RPMI8226 (cell line): Measurements from ENCODE around the gene CCDC117.
"Not testable (repeated sequence)": the region's sequence is repeated elsewhere in the genome, so short reads cannot be mapped to it uniquely, and the experiment has no call there.

Experiments
- DNase-seq: peaks from one replicate; pipeline ENCODE4 v3.0.0-alpha.2; 2015

CCDC117 gene

DNA sequence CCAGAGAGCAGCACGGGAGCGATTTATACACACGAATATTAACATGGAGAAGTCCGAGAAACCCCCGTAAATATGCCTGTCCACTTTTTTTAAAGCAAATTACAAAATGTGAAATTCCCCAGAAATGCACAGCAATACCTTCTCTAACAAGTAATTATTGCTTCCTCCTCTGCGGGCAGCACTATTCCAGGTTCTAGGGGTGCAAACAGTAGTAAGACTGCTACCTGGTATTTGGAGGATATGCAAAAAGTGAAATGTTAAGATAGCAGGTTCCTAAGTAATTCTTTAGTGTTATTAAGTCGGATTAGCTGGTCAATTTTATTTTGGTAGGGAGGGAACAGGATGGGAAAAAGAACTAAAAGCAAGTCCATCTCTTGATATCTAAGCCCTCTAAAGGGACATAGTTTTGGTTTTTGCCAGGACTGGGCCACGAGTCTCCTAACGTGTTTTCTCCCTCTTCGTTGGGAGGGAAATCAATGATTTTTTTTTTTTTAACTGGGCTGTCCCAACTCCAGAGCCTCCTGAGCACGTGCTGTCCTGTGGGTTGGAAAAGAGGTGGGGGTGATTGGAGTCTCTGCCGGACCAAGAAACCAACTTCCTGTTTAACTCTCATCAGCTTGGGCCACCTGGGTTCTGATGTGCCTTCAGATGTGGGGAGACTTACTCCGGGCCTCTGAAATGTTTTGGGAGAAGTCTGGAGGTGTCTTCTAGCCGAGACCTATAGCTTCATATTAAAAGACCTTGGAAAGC, 29.5 kb downstream of the CCDC117 start:
- DNase-seq, result peak; percentile 86

GRCh38 chr22:28802595-28803123, 30.2 kb downstream of the CCDC117 start:
- DNase-seq, result peak; percentile 72

DNA sequence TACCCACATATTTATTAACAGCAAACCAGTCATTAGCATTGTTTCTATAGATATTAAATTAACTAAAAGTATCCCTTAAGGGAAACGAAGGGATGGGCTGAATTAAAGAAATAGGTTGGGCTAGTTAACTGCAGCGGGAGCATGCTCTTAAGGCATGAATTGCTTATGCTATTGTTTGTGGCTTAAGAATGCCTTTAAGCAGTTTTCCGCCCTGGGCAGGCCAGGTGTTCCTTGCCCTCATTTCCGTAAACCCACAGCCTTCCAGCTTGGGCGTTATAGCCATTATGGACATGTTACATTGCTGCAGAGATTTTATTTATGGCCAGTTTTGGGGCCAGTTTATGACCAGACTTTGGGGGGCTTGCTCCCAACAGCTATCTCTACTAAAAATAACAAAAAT, 32.9 kb downstream of the CCDC117 start:
- DNase-seq, result not testable (repeated sequence)

DNA sequence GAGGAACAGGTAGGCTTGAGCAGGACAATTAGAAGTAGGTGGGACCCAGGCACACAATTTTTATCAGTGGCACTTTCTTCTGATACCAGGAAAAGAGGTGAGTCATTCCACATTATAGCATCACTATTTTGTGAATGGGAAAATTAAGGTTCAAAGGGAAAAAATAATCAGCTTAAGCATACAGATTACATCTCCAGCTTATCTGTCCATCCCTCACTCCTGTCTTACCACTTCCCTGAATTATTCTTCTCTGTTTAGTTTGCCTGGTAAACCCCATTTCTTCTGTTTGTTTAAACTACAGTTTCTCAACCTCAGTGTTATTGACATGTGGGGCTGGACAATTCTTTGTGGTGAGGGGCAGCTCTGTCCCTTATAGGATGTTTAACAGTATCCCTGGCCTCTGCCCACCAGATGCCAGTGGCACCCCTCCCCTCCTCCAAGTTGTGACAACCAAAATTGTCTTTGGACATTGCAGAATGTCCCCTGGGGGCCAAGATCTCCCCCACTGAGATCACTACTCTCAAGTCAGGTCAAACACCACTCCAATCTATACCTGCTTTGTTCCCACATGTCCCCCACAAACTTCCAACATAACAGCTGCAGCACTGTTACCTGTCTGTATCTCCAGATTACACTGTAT, 36.3 kb downstream of the CCDC117 start:
- no peak for DNase-seq

- DNase-seq, result no peak
These were observed 38.5 kb downstream of the CCDC117 start for GRCh38 chr22:28810821-28811491.

DNA sequence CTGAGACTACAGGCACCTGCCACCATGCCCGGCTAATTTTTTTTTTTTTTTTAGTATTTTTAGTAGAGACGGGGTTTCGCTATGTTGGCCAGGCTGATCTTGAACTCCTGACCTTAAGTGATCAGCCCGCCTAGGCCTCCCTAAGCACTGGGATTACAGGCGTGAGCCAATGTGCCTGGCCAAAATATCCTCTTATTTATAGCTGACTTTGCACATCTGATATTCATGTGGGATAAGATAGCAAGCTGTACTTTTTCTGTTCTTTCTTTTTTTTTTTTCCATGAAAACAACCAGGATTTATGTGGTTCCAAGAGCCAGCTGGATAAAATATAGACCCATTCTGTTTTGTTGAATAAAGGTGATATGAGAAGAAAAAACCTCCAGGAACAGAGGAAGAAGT, 40.0 kb downstream of the CCDC117 start:
- peak; percentile 34 for DNase-seq

DNA sequence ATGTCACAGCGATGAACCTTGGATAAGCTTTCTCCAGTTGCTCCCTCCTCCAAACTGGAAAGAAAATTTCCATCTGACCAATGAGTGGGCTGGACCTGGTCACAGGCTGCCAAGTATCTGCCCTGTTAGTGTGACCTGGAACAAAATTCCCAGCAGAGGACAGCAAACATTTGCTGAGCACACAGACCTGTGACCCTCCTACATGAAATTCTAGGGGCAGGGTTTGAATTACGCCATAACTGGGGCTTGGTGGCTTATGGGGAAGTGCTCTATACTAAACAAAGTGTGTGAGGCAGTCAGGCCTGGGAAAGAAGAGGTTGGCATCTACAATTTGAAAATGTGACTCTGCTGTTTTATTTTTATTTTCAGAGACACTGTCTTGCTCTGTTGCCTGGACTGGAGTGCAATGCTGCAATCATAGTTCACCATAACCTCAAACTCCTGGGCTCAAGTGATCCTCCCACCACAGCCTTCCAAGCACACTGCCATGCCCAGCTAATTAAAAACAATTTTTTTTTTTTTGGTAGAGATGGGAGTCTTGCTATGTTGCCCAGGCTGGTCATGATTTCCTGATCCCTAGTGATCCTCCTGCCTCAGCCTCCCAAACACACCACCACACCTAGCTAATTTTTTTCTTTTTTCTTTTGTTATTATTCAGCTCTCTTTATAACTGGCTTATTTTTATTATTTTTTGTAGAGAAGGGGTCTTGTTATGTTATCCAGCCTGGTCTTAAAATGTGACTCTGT, 41.5 kb downstream of the CCDC117 start:
- DNase-seq, result no peak

DNA sequence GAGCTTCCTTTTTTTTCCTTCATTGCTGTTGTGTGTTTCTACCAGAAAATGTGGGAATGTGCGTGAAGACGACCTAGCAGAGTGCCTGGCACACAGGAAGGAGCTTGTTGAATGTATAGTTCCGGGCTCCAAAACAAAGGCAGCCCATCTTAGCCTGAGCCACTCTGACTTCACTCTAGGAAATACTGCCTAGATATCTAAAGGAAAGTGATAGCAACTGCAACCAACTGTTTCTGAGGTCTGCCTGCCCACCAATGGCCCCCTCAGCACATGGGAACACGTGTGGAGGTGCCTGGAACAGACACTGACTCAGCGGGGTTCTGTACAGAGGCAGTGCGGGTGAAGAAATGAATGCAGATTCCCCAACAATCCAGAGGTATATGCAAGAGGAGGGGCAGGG, 42.6 kb downstream of the CCDC117 start:
- no peak for DNase-seq

GRCh38 chr22:28815729-28816128, 43.2 kb downstream of the CCDC117 start:
- DNase-seq, result no peak

- no peak for DNase-seq
These were observed 44.6 kb downstream of the CCDC117 start for GRCh38 chr22:28817064-28817463.

DNA sequence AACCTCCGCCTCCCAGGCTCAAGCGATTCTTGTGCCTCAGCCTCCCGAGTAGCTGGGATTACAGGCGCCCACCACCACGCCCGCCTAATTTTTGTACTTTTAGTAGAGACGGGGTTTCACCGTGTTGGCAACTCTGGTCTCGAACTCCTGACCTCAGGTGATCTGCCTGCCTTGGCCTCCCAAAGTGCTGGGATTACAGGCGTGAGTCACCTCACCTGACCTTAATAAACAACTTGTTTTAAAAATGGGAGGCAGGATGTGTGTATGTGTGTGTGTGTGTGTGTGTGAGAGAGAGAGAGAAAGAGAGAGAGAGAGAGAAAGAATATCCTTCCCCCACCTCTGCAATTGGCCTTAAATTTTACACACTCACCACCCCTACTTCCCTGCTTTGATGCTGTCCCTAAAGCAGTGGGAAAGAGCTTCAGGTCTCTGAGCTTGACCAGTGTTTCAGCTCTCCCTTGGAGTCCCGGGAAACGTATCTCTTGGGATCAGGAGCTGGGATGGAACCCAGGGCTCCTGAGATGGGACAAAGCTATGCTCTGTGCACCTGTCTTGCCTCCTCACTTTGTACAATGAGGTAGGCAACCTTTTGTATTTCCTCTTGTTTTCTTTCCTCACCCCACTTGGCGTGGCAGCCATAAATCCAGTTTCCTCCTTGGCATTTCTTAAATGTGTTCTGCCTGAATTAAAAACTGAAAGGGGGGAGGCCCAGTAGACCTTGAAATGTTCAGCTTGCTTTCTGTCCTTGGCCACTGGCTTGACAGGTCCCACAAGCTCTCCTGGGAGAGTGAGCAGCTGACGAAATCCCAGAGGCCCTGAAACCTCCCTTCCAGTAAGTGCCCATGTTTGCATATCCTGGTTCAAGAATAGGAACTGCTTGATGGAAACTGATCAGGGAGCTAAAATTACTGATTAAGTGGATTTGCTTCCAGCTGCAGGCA, 45.7 kb downstream of the CCDC117 start:
- DNase-seq, result peak; percentile 27

- peak; percentile 82 for DNase-seq
These were observed 47.0 kb downstream of the CCDC117 start for GRCh38 chr22:28819253-28820096.

DNA sequence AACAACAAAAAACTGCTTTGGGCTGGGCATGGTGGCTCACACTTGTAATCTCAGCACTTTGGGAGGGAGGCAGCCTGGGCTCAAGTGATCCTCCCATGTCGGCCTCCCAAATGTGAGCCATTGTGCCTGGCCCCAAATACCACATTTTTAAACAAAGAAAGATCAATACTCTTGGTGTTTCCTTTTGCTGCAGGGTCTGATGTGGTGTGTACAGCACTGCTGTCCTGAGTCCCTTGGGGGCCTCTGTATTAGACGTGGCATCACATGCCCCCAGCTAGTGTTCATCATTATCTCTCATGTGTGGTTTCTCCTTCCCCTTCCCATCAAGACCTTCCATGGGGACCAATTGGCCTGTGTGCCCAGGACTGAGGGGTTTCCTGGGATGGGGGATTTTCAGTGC, 48.4 kb downstream of the CCDC117 start:
- DNase-seq, result no peak

DNA sequence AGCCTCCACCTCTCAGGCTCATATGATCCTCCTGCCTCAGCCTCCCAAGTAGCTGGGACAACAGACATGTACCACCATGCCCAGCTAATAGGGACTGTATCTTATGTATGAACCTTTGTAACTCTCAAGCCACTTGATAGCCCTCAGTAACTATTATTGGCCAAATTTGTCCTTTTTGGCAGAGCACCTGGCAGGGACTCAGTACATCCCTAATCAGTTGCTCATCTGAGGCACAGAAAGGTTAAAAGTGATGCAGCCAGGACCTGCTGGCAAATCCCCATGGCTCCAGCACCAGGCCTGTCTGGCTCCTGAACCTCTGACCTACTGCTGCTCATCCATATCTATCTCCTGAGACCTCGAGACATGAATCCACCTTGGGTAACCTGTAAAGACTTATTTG, 49.0 kb downstream of the CCDC117 start:
- DNase-seq, result no peak

GRCh38 chr22:28822930-28823551, 50.5 kb downstream of the CCDC117 start:
- peak; percentile 91 for DNase-seq

DNA sequence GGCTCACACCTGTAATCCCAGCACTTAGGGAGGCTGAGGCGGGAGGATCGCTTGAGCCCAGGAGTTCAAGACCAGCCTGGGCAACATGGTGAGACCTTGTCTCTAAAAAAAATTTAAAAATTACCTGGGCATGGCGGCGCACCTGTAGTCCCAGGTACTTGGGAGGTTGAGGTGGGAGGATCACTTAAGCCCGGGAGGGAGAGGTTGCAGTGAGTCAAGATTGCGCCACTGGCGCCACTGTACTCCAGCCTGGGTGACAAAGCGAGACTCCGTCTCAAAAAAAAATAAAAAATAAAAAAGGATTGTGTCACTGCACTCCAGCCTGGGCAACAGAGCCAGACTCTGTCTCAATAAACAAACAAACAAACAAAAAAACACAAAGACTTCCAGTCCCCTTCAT, 52.0 kb downstream of the CCDC117 start:
- DNase-seq, result not testable (repeated sequence)

GRCh38 chr22:28826430-28826829, 53.9 kb downstream of the CCDC117 start:
- not testable (repeated sequence) for DNase-seq

DNA sequence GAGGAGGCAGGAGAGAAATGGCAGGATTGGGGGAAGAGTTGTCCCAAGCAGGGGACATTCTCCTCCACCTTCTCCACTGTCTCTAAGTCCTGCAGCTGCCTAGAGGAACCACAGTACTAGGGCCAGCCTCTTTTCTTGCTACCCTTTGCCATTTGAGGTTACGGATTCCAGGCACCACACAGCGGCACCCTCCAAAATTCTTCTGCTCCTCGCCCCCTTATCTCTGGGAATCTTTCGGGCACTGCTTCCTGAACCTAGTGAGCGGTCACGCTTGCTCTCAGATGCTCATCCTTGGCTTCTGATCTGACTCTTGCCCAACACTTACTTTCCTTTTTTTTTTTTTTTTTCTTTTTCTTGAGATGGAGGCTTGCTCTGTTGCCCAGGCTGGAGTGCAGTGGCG, 54.4 kb downstream of the CCDC117 start:
- no peak for DNase-seq

DNA sequence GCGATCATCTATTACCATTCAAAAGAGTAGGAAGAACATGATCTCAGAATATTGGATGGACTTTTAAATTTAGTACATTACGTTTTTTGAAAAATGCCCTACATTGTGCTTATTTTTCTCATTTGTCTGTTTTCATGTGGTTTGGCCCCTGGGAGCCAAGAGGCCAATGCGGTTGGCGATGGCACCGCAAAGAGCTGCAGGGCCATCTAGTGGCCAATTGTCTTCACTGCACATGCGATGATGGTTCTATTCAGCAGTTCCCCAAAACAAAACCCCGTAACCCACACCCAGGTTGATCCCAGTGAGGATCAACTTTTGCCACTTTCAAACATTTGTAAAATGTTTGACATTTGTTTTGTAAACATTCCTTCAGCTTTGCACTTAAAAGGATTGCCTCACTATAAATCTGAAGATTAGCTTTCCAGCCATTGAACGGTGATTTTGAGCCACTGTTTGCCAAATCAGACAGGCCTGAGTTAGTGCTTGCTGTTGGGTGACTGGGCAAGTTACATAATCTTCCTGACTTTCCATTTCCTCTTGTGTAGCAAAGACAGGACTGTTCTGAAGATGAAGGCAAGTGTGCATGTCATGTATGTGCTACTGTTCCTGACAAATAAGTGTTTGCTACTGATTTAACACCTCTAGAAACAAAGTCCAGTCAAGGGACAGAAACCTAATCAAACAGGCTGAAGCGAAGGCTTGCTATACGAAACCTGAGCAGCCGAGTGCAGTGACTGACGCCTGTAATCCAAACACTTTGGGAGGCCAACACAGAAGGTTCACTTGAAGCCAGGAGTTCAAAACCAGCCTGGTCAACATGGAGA, 57.1 kb downstream of the CCDC117 start:
- peak; percentile 88 for DNase-seq

GRCh38 chr22:28830441-28830840, 57.9 kb downstream of the CCDC117 start:
- no peak for DNase-seq
